GM21528 (cell line): Measurements from ENCODE around the gene KRTAP12-3.
"Not testable (repeated sequence)": the region's sequence is repeated elsewhere in the genome, so short reads cannot be mapped to it uniquely, and the experiment has no call there.

Source experiments
- ATAC-seq: cut with Tn5 transposase; IDR thresholded peaks from one replicate; pipeline ENCODE4 v1.9.1; 2021; ENCODE audit warnings: mild to moderate bottlenecking, moderate library complexity; ENCODE audit not compliant: unreplicated experiment, low FRiP score

The KRTAP12-3 gene

GRCh38 chr21:44681861-44682579, 24.3 kb downstream of the KRTAP12-3 start, which contains the start of gene KRTAP12-1:
Gene KRTAP12-1, minus strand, starts transcription at chr21:44682163. Its CDS starts 40 bp downstream, at chr21:44682123.
- ATAC-seq, result no peak

DNA sequence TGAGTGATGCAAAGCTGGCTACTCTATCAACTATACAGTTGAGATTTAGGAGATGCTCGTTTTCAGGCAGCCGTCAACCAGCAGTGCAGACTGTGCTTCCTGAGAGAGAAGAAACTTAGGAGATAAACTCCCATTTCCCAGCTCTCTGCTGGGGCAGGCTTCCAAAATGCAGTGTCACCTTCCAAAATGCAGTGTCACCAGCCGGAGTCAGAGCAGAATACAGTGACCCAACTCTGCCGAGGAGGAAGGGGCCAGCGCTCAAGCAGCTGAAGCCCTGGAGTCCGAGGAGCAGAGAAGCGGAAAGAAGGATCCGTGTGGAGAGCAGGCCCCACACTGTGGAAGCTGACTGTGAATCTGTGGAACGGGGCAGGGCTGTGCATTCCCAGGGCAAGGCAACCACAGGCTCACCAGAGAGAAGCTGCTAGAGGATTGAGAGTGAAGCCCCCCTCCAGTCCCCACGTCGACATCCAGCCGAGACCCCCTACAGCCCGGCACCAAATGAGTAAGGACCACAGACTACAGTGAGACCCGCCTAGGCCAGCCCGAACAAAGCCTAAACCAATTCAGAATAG, 24.9 kb downstream of the KRTAP12-3 start:
- ATAC-seq, result no peak

- no peak for ATAC-seq
Observed at GRCh38 chr21:44684077-44684476, 26.3 kb downstream of the KRTAP12-3 start.

DNA sequence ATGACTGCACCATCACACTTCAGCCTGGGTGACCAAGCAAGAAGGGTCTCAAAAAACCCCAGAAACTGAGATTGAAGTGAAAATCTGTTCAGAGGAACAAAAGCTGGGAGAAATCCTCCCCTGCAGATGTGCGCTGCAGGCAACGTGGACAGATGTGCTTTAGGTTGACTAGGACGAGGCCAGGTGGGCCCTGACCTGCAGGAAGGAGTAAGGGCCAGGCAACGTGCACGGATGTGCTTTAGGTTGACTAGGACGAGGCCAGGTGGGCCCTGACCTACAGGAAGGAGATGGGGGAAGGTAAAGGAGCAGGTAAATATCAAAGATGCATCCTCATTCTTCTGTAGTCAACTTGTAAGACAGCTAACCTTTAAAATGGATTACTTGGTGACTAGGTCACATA, 26.8 kb downstream of the KRTAP12-3 start:
- no peak for ATAC-seq

GRCh38 chr21:44685050-44685449, 27.3 kb downstream of the KRTAP12-3 start:
- not testable (repeated sequence) for ATAC-seq

GRCh38 chr21:44686000-44686781, 28.5 kb downstream of the KRTAP12-3 start:
- ATAC-seq, result no peak

DNA sequence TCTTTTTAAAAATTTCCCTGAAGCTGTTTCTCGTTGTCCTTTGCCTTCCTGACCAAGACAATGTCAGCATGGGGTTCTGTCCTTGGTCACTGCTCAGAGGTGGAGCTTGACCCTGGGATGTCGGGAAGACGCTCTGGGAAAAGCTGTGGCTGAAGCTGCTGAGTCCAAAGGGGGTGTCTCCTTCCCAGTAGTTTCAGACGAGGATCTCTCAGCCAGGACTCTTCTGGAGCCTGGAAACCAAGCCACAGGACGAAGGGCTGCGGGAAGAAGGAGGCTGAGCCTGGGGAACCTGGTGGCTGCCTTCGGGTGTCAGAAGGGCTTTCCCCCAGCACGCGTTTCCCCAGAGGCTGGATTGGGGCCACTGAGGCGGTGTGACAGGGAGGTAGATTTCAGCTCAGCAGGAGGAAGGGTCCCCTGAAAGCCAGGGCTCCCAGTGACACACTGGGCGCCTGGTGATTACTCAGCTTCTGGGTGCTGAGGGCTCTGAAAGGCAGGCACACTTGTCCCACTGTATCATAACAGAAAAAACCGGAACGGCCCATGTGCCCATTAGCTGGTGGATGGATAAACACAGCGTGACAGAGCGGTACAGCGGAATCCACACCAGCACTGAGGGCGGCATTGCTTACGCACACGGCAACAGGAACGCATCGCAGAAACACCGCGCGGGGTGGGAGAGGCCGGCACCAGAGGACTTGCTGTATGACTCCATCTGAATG, 29.3 kb downstream of the KRTAP12-3 start:
- ATAC-seq, result no peak

DNA sequence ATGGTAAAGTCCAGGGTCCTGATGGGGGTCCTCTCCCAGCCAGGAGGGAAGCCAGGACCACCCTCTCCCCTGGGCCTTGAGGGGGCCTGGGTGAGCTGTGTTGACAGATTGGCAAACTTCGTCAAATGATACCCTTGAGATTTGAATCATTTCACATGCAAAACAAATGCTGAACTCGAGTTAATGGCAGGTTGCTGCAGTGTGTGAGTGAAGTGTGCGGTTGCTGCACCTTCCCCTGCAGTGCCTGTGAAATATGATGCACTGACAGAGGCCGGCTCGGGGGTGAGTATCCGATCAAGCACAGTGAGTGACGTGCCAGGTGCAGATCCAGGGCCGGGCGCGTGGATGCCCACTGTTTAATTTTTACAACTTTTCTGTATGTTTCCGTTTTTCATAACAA, 29.9 kb downstream of the KRTAP12-3 start:
- no peak for ATAC-seq

DNA sequence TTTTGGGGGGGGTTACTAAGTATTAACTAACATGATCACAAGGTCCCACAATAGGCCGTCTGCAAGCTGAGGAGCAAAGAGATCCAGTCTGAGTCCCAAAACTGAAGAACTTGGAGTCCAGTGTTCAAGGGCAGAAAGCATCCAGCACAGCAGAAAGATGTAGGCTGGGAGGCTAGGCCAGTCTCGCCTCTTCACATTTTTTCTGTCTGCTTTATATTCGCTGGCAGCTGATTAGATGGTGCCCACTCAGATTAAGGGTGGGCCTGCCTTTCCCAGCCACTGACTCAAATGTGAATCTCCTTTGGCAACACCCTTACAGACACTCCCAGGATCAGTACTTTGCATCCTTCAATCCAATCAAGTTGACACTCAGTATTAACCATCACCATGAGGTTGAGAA, 32.0 kb downstream of the KRTAP12-3 start:
- not testable (repeated sequence) for ATAC-seq

DNA sequence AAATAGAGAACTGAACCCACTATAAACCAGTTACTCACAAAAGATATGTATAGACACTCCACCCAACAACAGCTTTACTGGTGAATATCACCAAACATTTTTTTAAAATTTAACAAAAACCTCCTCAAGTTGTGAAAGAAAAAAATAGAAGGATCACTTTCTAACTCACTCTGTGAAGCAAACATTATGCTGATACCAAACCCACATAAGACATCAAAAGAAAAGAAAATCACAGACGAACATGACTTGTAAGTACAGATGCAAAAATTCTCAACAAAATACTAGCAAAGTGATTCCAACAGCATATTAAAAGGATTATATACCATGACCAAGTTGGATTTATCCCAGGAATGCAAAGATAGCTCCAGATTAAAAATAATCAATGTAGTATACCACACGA, 34.0 kb downstream of the KRTAP12-3 start:
- ATAC-seq, result no peak

DNA sequence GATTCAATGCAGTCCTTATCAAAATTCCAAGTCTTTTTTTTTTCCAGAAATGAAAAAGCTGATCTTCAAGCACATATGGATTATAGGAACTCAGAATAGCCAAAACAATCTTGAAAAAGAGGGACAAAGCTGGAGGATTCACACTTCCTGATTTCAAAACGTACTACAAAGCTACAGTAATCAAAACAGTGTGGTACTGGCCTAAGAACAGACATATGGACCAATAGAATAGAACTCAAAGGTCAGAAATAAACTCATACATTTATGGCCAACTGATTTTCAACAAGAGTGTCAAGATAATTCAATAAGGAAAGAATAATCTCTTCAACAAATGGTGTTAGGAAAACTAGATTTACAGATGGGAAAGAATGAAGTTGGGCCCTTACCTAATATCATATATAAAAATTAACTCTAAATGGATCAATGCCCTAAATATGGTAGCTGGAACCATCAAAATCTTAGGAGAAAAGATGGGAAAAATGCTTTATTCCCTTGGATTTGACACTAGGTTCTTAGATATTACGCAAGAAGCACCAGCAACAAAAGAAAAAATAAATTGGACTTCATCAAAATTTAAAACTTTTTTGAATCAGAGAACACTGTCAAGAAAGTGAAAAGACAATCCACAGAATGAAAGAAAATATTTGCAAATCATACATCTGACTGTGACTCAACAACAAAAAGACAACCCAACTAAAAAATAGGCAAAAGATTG, 35.2 kb downstream of the KRTAP12-3 start:
- no peak for ATAC-seq

DNA sequence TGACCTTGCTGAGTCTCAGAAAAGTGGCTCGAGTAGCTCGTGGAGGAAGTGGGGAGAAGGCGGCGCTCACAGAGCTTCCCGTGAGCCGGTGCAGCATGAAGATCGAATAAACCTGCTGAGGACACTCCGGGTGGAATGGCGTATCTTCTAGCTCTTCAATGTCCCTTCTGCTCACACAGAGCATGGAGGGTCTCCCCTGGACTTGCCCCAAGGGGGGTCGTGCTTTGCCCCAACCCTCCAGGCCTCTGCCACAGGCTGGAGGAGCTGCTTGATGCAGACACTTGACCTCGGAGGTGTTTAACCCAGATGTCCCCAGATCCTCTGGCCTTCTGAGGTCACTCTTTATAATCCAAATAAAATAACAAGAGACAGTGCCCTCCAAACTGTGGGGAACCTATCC, 37.0 kb downstream of the KRTAP12-3 start:
- ATAC-seq, result no peak

GRCh38 chr21:44695184-44695583, 37.5 kb downstream of the KRTAP12-3 start:
- no peak for ATAC-seq

GRCh38 chr21:44695641-44696040, 37.9 kb downstream of the KRTAP12-3 start:
- no peak for ATAC-seq

DNA sequence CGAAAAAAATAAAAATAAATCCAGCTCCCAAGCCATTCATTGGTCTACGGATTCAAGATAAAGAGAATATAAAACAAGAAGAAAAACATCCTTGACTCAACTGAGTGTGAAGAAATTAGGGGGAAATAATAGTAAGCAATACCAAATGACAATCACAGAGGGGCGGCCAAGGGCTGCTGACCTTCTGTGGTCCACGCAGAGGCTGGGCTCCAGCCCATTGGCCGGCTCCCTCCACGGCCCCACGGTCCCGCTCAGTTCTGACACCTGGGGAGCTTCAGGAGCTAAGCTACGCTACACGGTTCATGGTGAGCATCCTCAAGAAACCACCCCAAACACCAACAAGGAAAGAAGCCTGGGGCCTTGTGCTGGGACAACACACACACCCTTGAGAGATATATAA, 38.8 kb downstream of the KRTAP12-3 start:
- ATAC-seq, result no peak

DNA sequence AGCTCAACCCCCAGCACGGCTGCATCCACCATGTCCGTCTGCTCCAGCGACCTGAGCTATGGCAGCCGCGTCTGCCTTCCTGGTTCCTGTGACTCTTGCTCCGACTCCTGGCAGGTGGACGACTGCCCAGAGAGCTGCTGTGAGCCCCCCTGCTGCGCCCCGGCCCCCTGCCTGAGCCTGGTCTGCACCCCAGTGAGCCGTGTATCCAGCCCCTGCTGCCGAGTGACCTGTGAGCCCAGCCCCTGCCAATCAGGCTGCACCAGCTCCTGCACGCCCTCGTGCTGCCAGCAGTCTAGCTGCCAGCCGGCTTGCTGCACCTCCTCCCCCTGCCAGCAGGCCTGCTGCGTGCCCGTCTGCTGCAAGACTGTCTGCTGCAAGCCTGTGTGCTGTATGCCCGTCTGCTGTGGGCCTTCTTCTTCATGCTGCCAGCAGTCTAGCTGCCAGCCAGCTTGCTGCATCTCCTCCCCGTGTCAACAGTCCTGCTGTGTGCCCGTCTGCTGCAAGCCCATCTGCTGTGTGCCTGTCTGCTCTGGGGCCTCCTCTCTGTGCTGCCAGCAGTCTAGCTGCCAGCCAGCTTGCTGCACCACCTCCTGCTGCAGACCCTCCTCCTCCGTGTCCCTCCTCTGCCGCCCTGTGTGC, 39.6 kb downstream of the KRTAP12-3 start, which contains the start of gene KRTAP10-12:
KRTAP10-12 (plus strand) TSS at position 1 of the 639 bp plus-strand sequence; CDS start at position 31, 30 bp downstream.
- ATAC-seq, result not testable (repeated sequence)

DNA sequence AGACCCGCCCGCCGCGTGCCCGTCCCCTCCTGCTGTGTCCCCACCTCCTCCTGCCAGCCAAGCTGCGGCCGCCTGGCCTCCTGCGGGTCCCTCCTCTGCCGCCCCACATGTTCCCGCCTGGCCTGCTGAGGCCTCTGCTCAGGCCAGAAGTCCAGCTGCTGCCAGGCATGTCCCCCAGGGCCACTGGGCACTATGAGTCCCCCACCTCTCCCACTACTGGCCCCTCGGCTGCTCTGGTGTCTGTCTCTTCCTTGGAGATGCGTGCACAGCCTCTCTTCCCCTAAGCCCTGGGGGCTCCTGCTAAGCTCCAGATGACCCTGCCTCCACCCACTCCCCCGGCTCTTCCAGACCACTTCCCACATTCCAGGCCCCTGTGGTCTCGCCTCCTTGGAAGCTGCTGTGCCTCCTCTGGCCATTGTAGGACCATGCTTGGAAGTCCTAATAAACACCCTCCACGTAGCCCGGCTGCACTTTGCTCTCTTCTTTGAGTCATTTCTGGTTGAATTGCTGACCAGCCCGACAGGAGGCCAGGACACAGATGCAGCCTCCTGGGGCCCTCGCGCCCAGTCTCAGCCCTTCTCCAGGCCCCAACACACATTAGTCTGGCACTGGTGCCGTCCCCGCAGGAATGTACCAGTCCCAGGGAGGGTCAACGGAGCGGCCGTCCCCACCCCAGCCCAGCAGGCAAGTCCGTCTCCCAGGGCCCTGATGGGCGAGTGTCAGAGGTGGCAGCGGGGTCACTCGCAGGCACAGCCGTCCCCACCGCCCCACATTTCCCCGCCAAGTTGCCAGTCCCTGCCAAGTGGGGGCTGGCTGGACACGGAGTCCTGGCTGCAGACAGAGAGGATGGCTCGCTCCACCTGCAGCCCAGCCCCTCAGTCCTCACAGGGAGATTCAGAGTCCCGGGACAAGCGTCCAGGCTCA, 40.3 kb downstream of the KRTAP12-3 start:
- no peak for ATAC-seq

GRCh38 chr21:44699502-44700001, 41.8 kb downstream of the KRTAP12-3 start:
- no peak for ATAC-seq
